HepG2 (cell line): ENCODE results near the gene ZMPSTE24. TPM values are rescaled to one million over a fixed set of nuclear protein-coding genes. Genes with fewer than 3 reads are reported as not detected.

Source experiments
- CBX1 ChIP-seq: IDR thresholded peaks from one replicate; pipeline ENCODE4 v1.6.1; 2016; ENCODE audit warnings: antibody characterized with exemption, low read depth
- CC2D1A ChIP-seq: sonication (generic); formaldehyde crosslinking; IDR thresholded peaks from 2 replicates; pipeline ENCODE4 v1.8.1; 2023; ENCODE audit warnings: mild to moderate bottlenecking, missing genetic modification reagents
- CHCHD3 ChIP-seq: sonication (generic); formaldehyde crosslinking; IDR thresholded peaks from 2 replicates; pipeline ENCODE4 v1.8.0; 2022; ENCODE audit warnings: mild to moderate bottlenecking, missing genetic modification reagents, moderate library complexity
- HMG20B ChIP-seq: conservative IDR thresholded peaks from 2 replicates; pipeline ENCODE4 v1.6.1; 2016; ENCODE audit warnings: missing genetic modification reagents, missing compliant biosample characterization
- SMYD3 ChIP-seq: sonication (generic); formaldehyde crosslinking; IDR thresholded peaks from 2 replicates; pipeline ENCODE4 v1.8.1; 2023; ENCODE audit warnings: mild to moderate bottlenecking, missing genetic modification reagents
- ZBTB8A ChIP-seq: sonication (generic); formaldehyde crosslinking; IDR thresholded peaks from 2 replicates; pipeline ENCODE4 v1.4.0; 2020; ENCODE audit warnings: mild to moderate bottlenecking, low read depth, missing genetic modification reagents, borderline replicate concordance
- ZNF10 ChIP-seq: sonication (generic); formaldehyde crosslinking; IDR thresholded peaks from 2 replicates; pipeline ENCODE4 v1.4.0; 2020; ENCODE audit warnings: mild to moderate bottlenecking, low read depth, missing genetic modification reagents, borderline replicate concordance
- ZNF367 ChIP-seq: sonication (generic); formaldehyde crosslinking; IDR thresholded peaks from 2 replicates; pipeline ENCODE4 v1.4.0; 2020; ENCODE audit warnings: missing genetic modification reagents, borderline replicate concordance
- ZNF773 ChIP-seq: sonication (generic); formaldehyde crosslinking; IDR thresholded peaks from 2 replicates; pipeline ENCODE4 v1.4.0; 2020; ENCODE audit warnings: missing genetic modification reagents, borderline replicate concordance
- polyA plus RNA-seq, 8 experiments: library from polyadenylated mRNA; depleted of rRNA in 3 of 8; stranded (reverse) in 7 of 8; unstranded in 1 of 8; fragments of >200 nt; fragmentation: Illumina TruSeq in 4 of 8; extraction: Trizol in 4 of 8; gene quantifications; 2 replicates each; pipeline versions ENCODE4 v1.2.1 to v1.2.3, GENCODE V29; 2011 to 2016; ENCODE audit warnings: low read depth in 4 of 8, missing spikeins in 1 of 8, mixed read lengths in 1 of 8; ENCODE audit not compliant: insufficient read depth in 1 of 8
- total RNA-seq, 5 experiments: library from RNA; depleted of rRNA; stranded (reverse); fragments of >200 nt; fragmentation: Illumina TruSeq; extraction: Trizol; gene quantifications; 2 replicates each; pipeline ENCODE4 v1.2.3, GENCODE V29; 2016; ENCODE audit warnings: low read depth in 1 of 5
- TF ChIP-seq, protein P1 (sequence below): sonication (generic); formaldehyde crosslinking; IDR thresholded peaks from 2 replicates; pipeline ENCODE4 v1.9.0; 2021; ENCODE audit warnings: missing genetic modification reagents, borderline replicate concordance
- TF ChIP-seq, protein P2 (sequence below): sonication (generic); formaldehyde crosslinking; IDR thresholded peaks from one replicate; pipeline ENCODE4 v1.5.1; 2020; ENCODE audit warnings: mild to moderate bottlenecking, missing genetic modification reagents; ENCODE audit errors: not compliant biosample characterization
- TF ChIP-seq, protein P3 (sequence below): sonication (generic); formaldehyde crosslinking; IDR thresholded peaks from 2 replicates; pipeline ENCODE4 v1.8.1; 2022; ENCODE audit warnings: low read depth, mild to moderate bottlenecking, missing genetic modification reagents
- TF ChIP-seq, protein P4 (sequence below): sonication (generic); formaldehyde crosslinking; IDR thresholded peaks from 2 replicates; pipeline ENCODE4 v1.8.1; 2023; ENCODE audit warnings: missing genetic modification reagents, mild to moderate bottlenecking, borderline replicate concordance

Gene ZMPSTE24
- total and polyA plus RNA-seq, 2 of the 13 experiments (the other 11 are each of a cell fraction or from before 2014, with no cell fraction given) = 13.6 to 60.2 TPM

DNA sequence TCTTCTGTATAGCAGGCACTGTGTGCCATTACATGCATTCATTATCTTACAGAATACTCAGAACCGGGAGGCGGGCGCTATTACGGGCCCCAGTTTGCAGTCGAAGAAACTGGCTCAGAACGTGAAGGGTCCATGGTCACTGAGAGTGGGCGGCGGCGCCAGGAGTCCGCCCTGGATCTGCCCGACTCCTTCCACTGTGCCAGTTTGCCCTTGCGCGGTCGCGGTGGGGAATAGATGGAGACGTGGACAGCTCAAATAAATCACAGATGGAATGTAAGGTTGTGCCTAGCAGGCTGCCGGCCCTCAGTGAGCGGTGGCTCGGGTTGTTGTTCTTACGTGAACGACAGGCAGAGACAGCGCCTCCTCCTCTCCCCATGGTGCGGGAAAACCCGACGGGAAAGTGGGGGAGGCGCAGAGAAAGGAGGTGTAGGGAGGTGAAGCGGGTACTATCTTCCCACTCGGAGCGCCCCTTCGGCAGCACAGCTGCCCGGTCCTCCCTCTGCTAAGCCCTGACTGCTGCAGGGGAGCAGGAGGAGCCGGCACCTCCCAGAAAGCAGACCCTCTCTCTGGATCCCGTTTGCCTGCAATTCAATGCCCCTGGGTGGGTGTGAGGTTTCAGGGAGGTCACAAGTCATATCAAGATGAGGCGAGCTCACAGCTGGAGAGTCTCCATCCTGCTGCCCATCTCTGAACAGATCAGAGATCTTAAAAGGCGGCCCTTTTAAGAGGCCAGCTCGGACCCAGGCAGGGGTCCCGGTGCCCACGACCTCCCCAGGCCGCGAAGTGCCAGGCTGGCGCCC lies 58.0 kb downstream of the ZMPSTE24 start (continued):
- TF ChIP-seq, protein P1, sequence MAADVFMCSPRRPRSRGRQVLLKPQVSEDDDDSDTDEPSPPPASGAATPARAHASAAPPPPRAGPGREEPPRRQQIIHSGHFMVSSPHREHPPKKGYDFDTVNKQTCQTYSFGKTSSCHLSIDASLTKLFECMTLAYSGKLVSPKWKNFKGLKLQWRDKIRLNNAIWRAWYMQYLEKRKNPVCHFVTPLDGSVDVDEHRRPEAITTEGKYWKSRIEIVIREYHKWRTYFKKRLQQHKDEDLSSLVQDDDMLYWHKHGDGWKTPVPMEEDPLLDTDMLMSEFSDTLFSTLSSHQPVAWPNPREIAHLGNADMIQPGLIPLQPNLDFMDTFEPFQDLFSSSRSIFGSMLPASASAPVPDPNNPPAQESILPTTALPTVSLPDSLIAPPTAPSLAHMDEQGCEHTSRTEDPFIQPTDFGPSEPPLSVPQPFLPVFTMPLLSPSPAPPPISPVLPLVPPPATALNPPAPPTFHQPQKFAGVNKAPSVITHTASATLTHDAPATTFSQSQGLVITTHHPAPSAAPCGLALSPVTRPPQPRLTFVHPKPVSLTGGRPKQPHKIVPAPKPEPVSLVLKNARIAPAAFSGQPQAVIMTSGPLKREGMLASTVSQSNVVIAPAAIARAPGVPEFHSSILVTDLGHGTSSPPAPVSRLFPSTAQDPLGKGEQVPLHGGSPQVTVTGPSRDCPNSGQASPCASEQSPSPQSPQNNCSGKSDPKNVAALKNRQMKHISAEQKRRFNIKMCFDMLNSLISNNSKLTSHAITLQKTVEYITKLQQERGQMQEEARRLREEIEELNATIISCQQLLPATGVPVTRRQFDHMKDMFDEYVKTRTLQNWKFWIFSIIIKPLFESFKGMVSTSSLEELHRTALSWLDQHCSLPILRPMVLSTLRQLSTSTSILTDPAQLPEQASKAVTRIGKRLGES (CRISPR knock-in tag) = no peak
- TF ChIP-seq ZBTB8A (CRISPR knock-in tag) = no peak
- no peak for TF ChIP-seq SMYD3 (CRISPR knock-in tag)
- TF ChIP-seq, protein P2, sequence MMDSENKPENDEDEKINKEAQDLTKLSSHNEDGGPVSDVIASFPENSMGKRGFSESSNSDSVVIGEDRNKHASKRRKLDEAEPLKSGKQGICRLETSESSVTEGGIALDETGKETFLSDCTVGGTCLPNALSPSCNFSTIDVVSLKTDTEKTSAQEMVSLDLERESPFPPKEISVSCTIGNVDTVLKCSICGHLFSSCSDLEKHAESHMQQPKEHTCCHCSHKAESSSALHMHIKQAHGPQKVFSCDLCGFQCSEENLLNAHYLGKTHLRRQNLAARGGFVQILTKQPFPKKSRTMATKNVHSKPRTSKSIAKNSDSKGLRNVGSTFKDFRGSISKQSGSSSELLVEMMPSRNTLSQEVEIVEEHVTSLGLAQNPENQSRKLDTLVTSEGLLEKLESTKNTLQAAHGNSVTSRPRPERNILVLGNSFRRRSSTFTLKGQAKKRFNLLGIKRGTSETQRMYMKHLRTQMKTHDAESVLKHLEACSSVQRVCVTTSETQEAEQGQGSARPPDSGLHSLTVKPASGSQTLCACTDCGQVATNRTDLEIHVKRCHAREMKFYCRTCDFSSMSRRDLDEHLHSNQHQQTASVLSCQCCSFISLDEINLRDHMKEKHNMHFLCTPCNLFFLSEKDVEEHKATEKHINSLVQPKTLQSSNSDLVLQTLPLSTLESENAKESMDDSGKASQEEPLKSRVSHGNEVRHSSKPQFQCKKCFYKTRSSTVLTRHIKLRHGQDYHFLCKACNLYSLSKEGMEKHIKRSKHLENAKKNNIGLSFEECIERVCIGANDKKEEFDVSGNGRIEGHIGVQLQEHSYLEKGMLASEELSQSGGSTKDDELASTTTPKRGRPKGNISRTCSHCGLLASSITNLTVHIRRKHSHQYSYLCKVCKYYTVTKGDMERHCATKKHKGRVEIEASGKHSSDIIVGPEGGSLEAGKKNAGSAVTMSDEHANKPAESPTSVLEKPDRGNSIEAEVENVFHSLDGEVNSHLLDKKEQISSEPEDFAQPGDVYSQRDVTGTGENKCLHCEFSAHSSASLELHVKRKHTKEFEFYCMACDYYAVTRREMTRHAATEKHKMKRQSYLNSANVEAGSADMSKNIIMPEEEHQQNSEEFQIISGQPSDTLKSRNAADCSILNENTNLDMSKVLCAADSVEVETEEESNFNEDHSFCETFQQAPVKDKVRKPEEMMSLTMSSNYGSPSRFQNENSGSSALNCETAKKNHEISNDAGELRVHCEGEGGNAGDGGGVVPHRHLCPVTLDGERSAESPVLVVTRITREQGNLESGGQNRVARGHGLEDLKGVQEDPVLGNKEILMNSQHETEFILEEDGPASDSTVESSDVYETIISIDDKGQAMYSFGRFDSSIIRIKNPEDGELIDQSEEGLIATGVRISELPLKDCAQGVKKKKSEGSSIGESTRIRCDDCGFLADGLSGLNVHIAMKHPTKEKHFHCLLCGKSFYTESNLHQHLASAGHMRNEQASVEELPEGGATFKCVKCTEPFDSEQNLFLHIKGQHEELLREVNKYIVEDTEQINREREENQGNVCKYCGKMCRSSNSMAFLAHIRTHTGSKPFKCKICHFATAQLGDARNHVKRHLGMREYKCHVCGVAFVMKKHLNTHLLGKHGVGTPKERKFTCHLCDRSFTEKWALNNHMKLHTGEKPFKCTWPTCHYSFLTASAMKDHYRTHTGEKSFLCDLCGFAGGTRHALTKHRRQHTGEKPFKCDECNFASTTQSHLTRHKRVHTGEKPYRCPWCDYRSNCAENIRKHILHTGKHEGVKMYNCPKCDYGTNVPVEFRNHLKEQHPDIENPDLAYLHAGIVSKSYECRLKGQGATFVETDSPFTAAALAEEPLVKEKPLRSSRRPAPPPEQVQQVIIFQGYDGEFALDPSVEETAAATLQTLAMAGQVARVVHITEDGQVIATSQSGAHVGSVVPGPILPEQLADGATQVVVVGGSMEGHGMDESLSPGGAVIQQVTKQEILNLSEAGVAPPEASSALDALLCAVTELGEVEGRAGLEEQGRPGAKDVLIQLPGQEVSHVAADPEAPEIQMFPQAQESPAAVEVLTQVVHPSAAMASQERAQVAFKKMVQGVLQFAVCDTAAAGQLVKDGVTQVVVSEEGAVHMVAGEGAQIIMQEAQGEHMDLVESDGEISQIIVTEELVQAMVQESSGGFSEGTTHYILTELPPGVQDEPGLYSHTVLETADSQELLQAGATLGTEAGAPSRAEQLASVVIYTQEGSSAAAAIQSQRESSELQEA (CRISPR knock-in tag) = no peak
- TF ChIP-seq ZNF773 (CRISPR knock-in tag) = no peak
- TF ChIP-seq CHCHD3 (CRISPR knock-in tag) = no peak
- TF ChIP-seq CBX1 = no peak
- TF ChIP-seq, protein P3, sequence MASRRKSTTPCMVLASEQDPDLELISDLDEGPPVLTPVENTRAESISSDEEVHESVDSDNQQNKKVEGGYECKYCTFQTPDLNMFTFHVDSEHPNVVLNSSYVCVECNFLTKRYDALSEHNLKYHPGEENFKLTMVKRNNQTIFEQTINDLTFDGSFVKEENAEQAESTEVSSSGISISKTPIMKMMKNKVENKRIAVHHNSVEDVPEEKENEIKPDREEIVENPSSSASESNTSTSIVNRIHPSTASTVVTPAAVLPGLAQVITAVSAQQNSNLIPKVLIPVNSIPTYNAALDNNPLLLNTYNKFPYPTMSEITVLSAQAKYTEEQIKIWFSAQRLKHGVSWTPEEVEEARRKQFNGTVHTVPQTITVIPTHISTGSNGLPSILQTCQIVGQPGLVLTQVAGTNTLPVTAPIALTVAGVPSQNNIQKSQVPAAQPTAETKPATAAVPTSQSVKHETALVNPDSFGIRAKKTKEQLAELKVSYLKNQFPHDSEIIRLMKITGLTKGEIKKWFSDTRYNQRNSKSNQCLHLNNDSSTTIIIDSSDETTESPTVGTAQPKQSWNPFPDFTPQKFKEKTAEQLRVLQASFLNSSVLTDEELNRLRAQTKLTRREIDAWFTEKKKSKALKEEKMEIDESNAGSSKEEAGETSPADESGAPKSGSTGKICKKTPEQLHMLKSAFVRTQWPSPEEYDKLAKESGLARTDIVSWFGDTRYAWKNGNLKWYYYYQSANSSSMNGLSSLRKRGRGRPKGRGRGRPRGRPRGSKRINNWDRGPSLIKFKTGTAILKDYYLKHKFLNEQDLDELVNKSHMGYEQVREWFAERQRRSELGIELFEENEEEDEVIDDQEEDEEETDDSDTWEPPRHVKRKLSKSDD (CRISPR knock-in tag) = peak; percentile 34; the same call in 1 of the 2 replicates
- no peak for TF ChIP-seq ZNF367 (CRISPR knock-in tag)
- no peak for TF ChIP-seq ZNF10
- TF ChIP-seq CC2D1A (CRISPR knock-in tag) = no peak
- TF ChIP-seq HMG20B (CRISPR knock-in tag) = no peak
- TF ChIP-seq, protein P4, sequence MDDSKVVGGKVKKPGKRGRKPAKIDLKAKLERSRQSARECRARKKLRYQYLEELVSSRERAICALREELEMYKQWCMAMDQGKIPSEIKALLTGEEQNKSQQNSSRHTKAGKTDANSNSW (CRISPR knock-in tag) = no peak
